ENCODE measurements around the gene MINDY4.

Gene MINDY4

DNA sequence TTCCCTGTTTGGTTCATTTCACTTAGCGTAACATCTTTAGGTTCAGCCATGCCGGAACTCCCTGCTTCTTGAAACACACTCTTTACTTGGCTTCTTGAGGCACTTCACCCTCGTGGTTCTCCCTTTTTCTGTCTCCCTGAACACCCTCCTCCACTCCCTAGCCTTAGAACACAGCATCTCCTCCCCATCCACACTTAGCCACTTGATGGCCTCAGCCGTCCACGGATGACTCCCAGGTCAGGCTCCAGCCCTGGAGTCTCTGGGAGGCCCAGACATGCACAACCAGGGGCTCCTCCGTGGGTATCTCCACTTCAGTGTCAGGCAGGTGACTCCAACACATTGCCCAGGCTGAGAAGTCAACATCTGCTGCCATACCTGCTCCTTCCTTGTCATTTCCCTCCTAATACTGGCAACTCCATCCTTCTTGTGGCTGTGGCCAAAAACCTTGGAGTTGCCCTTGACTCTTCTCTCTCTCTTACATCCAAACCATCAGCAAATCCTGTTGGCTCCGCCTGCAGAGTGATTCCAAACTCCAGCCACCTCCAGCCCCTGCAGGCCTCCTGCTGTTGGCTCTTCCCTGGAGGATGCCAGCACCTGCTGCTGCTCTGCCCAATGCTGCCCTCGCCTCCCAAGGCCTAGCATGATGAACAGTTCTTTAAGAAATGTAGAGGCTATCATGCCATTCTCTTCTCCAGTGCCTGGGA, 27.7 kb upstream of the MINDY4 start:
- no peak for DNase-seq (ENCODE audit: low spot score)

GRCh38 chr7:30744075-30744417, 27.2 kb upstream of the MINDY4 start:
- DNase-seq (ENCODE audit: low spot score), result no peak

DNA sequence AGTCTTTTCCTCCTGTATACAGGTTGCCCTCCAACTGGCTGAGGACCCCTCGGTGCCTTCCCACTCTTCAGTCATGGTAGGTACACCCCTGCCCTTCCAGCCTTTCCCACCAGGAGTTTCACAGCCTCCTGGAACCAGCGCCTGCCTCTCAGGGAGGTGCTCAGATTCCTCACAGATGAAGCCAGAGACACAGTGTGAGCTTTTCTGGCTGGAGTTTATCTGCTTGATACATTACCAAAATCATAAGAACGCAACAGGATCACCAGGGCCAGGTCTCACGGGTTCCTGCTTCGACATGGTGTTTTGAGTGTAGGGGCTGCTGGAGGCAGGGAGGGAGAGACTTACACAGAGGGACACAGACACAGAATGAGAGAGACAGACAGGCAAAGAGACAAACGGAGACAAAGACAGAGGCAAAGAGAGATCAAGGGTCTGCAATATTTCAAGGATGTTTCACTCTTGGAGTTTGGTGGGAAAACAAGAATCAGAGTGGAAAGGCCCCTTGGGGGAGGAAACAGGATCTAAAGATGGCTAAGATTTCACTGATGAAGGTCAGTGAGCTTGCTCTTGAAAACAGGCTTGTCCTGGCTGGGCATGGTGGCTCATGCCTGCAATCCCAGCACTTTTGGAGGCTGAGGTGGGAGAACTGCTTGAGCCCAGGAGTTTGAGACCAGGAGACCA, 25.8 kb upstream of the MINDY4 start:
- no peak for DNase-seq (ENCODE audit: low spot score)

- no peak for DNase-seq (ENCODE audit: low spot score)
These were observed 21.2 kb upstream of the MINDY4 start for GRCh38 chr7:30750010-30750409.

DNA sequence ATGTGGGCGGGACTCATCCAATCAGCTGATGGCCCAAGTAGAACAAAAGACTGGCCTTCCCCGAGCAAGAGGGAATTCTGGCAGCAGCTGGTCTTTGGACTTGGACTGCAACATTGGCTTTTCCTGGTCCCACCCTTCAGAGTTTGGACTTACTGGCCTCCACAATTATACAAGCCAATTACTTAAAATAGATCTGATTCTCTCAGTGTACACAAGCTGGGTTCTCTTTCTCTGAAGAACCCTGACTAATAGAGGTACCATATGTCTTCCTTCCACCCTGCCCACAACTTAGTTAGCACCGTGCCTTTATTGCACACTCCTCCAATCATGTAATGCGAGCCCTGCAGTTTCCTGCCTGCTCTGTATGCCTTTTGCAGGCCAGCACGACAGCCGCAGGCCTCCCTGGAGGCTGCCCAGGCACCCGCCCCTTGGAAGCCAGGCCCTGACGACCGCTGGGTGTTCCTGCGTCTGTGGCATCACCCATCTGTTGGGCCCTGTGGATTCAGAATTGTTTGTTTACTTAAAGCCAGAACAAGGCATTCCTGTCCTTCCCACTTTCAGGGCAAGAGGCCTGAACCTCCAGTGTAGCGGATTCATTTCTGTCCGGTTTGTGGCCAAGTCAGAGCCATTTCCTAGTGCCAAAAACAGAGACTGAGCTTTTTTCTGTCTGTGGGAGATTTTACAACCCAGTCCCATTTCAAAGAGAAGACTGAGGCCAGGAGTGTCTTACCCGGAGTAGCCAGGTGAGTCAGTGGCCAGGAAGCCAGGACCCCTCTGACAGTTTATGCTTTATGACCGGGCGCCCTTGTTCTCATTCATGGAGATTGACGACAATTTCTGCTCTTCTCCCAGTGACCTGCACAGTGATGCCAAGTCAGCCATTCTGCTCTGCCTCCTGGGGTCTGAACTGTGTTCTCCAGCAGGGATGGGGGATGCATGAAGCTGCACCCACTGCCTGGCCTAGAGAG, 20.2 kb upstream of the MINDY4 start:
- DNase-seq (ENCODE audit: low spot score), result peak; percentile 85

DNA sequence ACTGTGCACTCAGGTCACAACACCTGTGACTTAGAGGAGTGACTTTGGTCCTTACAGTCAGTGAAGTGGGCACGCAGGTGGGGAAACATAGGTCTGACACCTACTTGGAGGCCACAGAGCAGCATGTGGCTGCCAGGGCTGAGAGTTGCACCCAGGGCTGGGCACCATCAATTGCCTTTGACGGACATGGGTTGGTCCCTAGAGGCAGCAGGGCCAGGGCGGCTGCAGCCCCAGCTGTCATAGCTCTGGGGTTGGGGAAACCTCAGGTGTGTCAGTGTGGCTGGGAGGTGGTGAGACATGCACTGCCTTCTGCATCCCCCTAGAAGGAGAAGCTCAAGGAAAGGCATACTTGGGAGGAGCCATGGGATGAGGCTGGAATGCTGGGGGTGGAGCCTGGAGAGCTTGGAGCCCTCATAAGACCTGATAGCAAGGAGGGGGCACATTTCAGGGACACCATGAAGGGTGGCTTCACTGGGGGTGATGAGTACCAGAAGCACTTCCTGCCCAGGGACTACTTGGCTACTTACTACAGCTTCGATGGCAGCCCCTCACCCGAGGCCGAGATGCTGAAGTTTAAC, 19.4 kb upstream of the MINDY4 start, which contains the start of gene INMT:
TSS of gene INMT (plus strand) at position 440 of the 578 bp plus-strand sequence. CDS start at position 456, 16 bp downstream.
- DNase-seq (ENCODE audit: low spot score), result no peak

DNA sequence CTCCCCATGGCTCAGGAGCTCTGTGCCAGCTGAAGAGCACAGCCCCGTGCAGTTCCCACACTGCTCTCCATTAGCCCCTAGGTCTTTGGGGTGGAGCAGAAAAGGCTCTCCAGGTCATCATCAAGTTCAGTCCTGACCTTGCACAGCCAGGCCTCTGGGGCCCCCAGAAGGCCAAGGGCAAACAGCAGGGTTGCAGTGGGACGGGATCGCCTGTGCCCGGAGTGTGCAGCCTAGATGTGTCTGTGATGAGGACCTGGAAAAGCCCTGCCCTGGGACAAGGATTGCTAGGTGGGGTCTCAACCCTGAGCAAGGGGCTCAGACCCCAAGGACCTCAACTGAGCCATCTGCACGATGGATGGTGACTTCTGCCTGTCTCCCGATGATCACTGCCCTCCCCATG, 18.7 kb upstream of the MINDY4 start:
- no peak for DNase-seq (ENCODE audit: low spot score)

GRCh38 chr7:30752979-30753378, 18.2 kb upstream of the MINDY4 start:
- peak; percentile 94 for DNase-seq (ENCODE audit: low spot score)

DNA sequence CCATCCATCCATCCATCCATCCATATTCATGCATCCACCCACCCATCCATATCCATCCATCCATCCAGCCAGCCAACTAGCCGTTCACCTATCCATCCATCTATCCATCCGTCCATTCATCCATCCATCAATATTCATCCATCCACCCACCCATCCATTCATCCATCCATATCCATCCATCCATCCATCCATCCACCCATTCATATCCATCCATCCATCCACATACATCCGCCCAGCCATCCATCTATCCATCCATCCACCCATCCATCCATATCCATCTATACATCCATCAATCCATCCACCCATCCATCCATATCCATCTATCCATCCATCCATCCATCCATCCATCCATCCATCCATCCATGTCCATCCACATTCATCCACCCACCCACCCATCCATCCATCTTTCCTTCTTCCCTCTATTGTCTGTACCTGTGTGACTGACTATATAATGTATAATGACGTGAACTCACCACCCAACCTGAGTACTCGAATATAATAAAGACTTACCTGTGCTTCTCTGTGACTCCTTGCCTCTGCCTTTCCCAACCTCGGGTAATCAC, 16.8 kb upstream of the MINDY4 start:
- no peak for DNase-seq (ENCODE audit: low spot score)

- DNase-seq (ENCODE audit: low spot score), result no peak
These were observed 15.6 kb upstream of the MINDY4 start for GRCh38 chr7:30755384-30756154.

- DNase-seq (ENCODE audit: low spot score), result no peak
These were observed 13.9 kb upstream of the MINDY4 start for GRCh38 chr7:30757342-30757692.

- no peak for DNase-seq (ENCODE audit: low spot score)
These were observed 10.6 kb upstream of the MINDY4 start for GRCh38 chr7:30760514-30761213.

- DNase-seq (ENCODE audit: low spot score), result no peak
These were observed 9.7 kb upstream of the MINDY4 start for GRCh38 chr7:30761214-30762156.

GRCh38 chr7:30764030-30764975, 6.9 kb upstream of the MINDY4 start:
- DNase-seq (ENCODE audit: low spot score), result no peak

GRCh38 chr7:30765408-30765807, 5.8 kb upstream of the MINDY4 start:
- DNase-seq (ENCODE audit: low spot score), result no peak

- DNase-seq (ENCODE audit: low spot score), result no peak
These were observed 408 bp upstream of the MINDY4 start for GRCh38 chr7:30770845-30771173.

- no peak for DNase-seq (ENCODE audit: low spot score)
These were observed 736 bp downstream of the MINDY4 start for GRCh38 chr7:30771880-30772425.

DNA sequence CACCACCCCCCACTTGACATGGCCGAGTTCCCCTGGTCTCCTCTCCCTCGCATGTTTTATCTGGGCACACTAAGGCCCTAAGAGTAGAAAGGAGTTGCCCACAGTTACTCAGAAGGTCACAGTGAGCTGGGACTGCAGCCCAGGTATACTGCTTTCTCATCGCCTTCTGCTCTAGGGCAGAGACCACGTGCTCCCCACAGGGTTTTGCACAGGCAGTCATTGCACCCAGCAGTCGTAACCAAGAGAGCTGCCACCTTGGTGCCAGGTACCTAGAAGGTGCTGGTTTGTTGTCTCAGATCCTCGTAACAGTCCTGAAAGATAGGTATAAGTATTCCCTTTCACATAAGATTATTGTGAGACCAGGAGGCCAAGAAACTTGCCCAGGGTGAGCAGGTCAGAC, 1.8 kb downstream of the MINDY4 start:
- no peak for DNase-seq (ENCODE audit: low spot score)
